ENCODE measurements around the gene KRTAP5-2. TPM values are rescaled to one million over a fixed set of nuclear protein-coding genes. Genes with fewer than 3 reads are reported as not detected.

The KRTAP5-2 gene
- total RNA-seq, 5 donors from 2014 or later (not counting 1 experiment from before 2014, with no cell fraction given) = not detected

- ChIA-PET CTCF (interaction anchor here in 1 of 2 donors (0.7 kb wide), 1 partner anchor 22 kb away, joined by 5 read pairs; no protein-coding TSS in a partner anchor), POLR2A (interaction anchor here in 1 of 2 donors (1.0 kb wide), 1 partner anchor 10 kb away, joined by 3 read pairs; no protein-coding TSS in a partner anchor)
- Histone ChIP-seq H3K27ac (ENCODE audit: low read length) (no peak overlapping the region), H3K4me3 (ENCODE audit: control insufficient read depth in 1 of 2, extremely low read depth in 1 of 2, low read length in 1 of 2) (no peak overlapping the region), H3K9me3 (no peaks in the 10 kb centered on the region), H3K4me1 (ENCODE audit: control insufficient read depth in 1 of 2, extremely low read depth in 1 of 2, insufficient read depth in 2 of 2, low read length in 2 of 2) (peaks cover 12 to 76% of the 10 kb centered on the region in 2 experiments), H3K27me3 (replicated peaks in 1 of 2; ENCODE audit: control insufficient read depth in 2 of 2, extremely low read depth in 1 of 2, insufficient read depth in 2 of 2, low read length in 1 of 2) (peaks cover 0 to 22% of the 10 kb centered on the region in 2 experiments), H3K36me3 (ENCODE audit: control insufficient read depth in 2 of 2, extremely low read depth in 1 of 2, insufficient read depth in 1 of 2, low read length in 1 of 2) (no peaks in the 10 kb centered on the region)
- Mint-ChIP-seq H3K27me3 (peaks cover 0 to 1% of the 10 kb centered on the region in 2 donors), H3K27ac (peak overlapping the region; percentile 31 to 55), H3K4me3 (peak overlapping the region; percentile 14 to 73 (median 57)), H3K36me3 (no peaks in the 10 kb centered on the region), H3K9me3 (no peaks in the 10 kb centered on the region), H3K4me1 (peaks cover 26 to 29% (median 27%) of the 10 kb centered on the region in 3 donors)
- 90% methylated on average over 14 of the region's 14 CpGs for WGBS (ENCODE audit: insufficient coverage)
- no peak for ATAC-seq (replicated peaks in 1 of 4)
- DNase-seq = no peak
Observed at GRCh38 chr11:1569251-1569780, 28.8 kb downstream of the KRTAP5-2 start.

GRCh38 chr11:1568441-1568911 is 29.6 kb downstream of the KRTAP5-2 start:
- peak overlapping the region in 1 of 3 donors; percentile 42 for H3K4me3 Mint-ChIP-seq
- ChIA-PET CTCF (interaction anchor here (0.5 to 0.9 kb wide), 2 partner anchors 22 to 72 kb away, joined by 3 to 4 read pairs; no protein-coding TSS in a partner anchor), POLR2A (interaction anchor here (0.6 to 1.8 kb wide), 3 partner anchors 8 to 15 kb away, joined by 3 to 5 read pairs (median 4); no protein-coding TSS in a partner anchor)
- Histone ChIP-seq H3K4me3 (ENCODE audit: control insufficient read depth in 1 of 2, extremely low read depth in 1 of 2, low read length in 1 of 2) (no peak overlapping the region), H3K27me3 (replicated peaks in 1 of 2; ENCODE audit: control insufficient read depth in 2 of 2, extremely low read depth in 1 of 2, insufficient read depth in 2 of 2, low read length in 1 of 2) (peaks cover 0 to 22% of the 10 kb centered on the region in 2 experiments), H3K27ac (ENCODE audit: low read length) (no peak overlapping the region), H3K4me1 (ENCODE audit: control insufficient read depth in 1 of 2, extremely low read depth in 1 of 2, insufficient read depth in 2 of 2, low read length in 2 of 2) (peaks cover 12 to 67% of the 10 kb centered on the region in 2 experiments), H3K36me3 (ENCODE audit: control insufficient read depth in 2 of 2, extremely low read depth in 1 of 2, insufficient read depth in 1 of 2, low read length in 1 of 2) (peaks cover 0 to under 1% of the 10 kb centered on the region in 2 donors), H3K9me3 (no peaks in the 10 kb centered on the region)
- peaks cover 0 to 1% of the 10 kb centered on the region in 2 donors for H3K27me3 Mint-ChIP-seq
- ATAC-seq (replicated peaks in 1 of 4) (no peak), DNase-seq (peak in 33 of 35 experiments; percentile 37 to 86 (median 66))
- H3K36me3 Mint-ChIP-seq = no peaks in the 10 kb centered on the region
- WGBS (ENCODE audit: insufficient coverage) = 46% methylated on average over 12 of the region's 13 CpGs
- no peak overlapping the region for H3K27ac Mint-ChIP-seq
- H3K4me1 Mint-ChIP-seq = peaks cover 19 to 25% (median 21%) of the 10 kb centered on the region in 3 donors
- no peaks in the 10 kb centered on the region for H3K9me3 Mint-ChIP-seq

GRCh38 chr11:1567721-1568100 is 30.4 kb downstream of the KRTAP5-2 start:
- peaks cover 0 to 27% of the 10 kb centered on the region in 2 experiments for H3K27me3 ChIP-seq (replicated peaks in 1 of 2; ENCODE audit: control insufficient read depth in 2 of 2, extremely low read depth in 1 of 2, insufficient read depth in 2 of 2, low read length in 1 of 2)
- WGBS (ENCODE audit: insufficient coverage) = 61% methylated on average over 2 of the region's 7 CpGs
- H3K4me1 Mint-ChIP-seq = peaks cover 16 to 23% (median 19%) of the 10 kb centered on the region in 3 donors
- ChIA-PET CTCF (interaction anchor here in 1 of 2 donors (0.9 kb wide), 1 partner anchor 21 kb away, joined by 4 read pairs; no protein-coding TSS in a partner anchor), POLR2A (interaction anchor here (1.6 to 1.8 kb wide), 2 partner anchors 12 to 14 kb away, joined by 4 to 5 read pairs; no protein-coding TSS in a partner anchor)
- peaks cover 0 to 1% of the 10 kb centered on the region in 2 donors for H3K27me3 Mint-ChIP-seq
- H3K9me3 Mint-ChIP-seq = no peaks in the 10 kb centered on the region
- H3K4me1 ChIP-seq (ENCODE audit: control insufficient read depth in 1 of 2, extremely low read depth in 1 of 2, insufficient read depth in 2 of 2, low read length in 2 of 2) = peaks cover 11 to 61% of the 10 kb centered on the region in 2 experiments
- H3K4me3 Mint-ChIP-seq = no peak overlapping the region
- ATAC-seq (replicated peaks in 1 of 4) = no peak
- peak overlapping the region; percentile 41 for H3K27ac ChIP-seq (ENCODE audit: low read length)
- H3K4me3 ChIP-seq (ENCODE audit: control insufficient read depth in 1 of 2, extremely low read depth in 1 of 2, low read length in 1 of 2) = no peak overlapping the region
- no peaks in the 10 kb centered on the region for H3K36me3 Mint-ChIP-seq
- no peak overlapping the region for H3K27ac Mint-ChIP-seq
- DNase-seq = peak in 1 of 35 experiments; percentile 21
- peaks cover 0 to 5% of the 10 kb centered on the region in 2 donors for H3K36me3 ChIP-seq (ENCODE audit: control insufficient read depth in 2 of 2, extremely low read depth in 1 of 2, insufficient read depth in 1 of 2, low read length in 1 of 2)
- H3K9me3 ChIP-seq = no peaks in the 10 kb centered on the region

- H3K36me3 ChIP-seq (ENCODE audit: control insufficient read depth in 2 of 2, extremely low read depth in 1 of 2, insufficient read depth in 1 of 2, low read length in 1 of 2) = peaks cover 0 to 5% of the 10 kb centered on the region in 2 donors
- peaks cover 0 to 27% of the 10 kb centered on the region in 2 experiments for H3K27me3 ChIP-seq (replicated peaks in 1 of 2; ENCODE audit: control insufficient read depth in 2 of 2, extremely low read depth in 1 of 2, insufficient read depth in 2 of 2, low read length in 1 of 2)
- DNase-seq (no peak), ATAC-seq (replicated peaks in 1 of 4) (no peak)
- Mint-ChIP-seq H3K4me3 (no peak overlapping the region), H3K4me1 (peaks cover 16 to 23% (median 19%) of the 10 kb centered on the region in 3 donors), H3K9me3 (no peaks in the 10 kb centered on the region), H3K36me3 (peaks cover 3% of the 10 kb centered on the region), H3K27me3 (peaks cover 0 to 1% of the 10 kb centered on the region in 2 donors), H3K27ac (no peak overlapping the region)
- no peak overlapping the region for H3K27ac ChIP-seq (ENCODE audit: low read length)
- H3K4me1 ChIP-seq (ENCODE audit: control insufficient read depth in 1 of 2, extremely low read depth in 1 of 2, insufficient read depth in 2 of 2, low read length in 2 of 2) = peaks cover 11 to 58% of the 10 kb centered on the region in 2 experiments
- no peak overlapping the region for H3K4me3 ChIP-seq (ENCODE audit: control insufficient read depth in 1 of 2, extremely low read depth in 1 of 2, low read length in 1 of 2)
- ChIA-PET CTCF (no interaction called here), POLR2A (interaction anchor here (1.6 to 1.8 kb wide), 2 partner anchors 11 to 13 kb away, joined by 4 to 5 read pairs; no protein-coding TSS in a partner anchor)
- H3K9me3 ChIP-seq = no peaks in the 10 kb centered on the region
- WGBS (ENCODE audit: insufficient coverage) = 69% methylated on average over 5 of the region's 13 CpGs
Observed at GRCh38 chr11:1567052-1567720, 30.9 kb downstream of the KRTAP5-2 start.

DNA sequence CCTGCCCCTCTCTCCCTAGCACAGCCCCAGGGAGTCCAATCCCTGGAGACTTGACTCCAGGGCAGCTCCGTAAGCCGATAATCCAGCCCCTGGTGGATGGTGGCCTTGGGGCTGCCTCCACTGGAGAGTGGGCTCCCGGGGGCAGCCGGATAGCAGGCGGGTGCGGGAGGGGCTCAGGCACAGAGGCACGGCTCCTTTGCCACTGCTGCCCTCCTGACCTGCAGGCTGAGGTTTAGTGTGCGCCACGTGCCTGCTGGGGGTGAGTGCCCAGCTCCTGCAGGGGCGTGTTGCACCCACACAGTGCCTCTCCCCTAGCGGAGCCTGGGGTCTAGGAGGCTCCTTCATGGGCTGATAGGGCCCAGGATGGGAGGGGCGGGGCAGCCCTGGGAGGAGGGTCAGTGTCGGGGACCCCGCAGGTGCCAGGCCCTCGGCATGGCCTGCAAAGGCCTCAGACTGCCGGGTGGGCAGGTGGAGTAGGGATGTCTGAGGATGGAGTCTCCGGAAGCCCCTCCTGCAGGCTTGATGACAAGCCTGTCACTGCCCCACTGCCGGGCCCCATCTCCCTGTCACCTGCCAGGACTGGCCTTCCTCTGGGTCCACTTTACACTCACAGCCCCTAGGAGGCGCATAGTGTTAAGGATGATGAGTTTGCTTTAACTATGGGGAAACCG is 31.6 kb downstream of the KRTAP5-2 start:
- WGBS (ENCODE audit: insufficient coverage) = 82% methylated on average over 13 of the region's 20 CpGs
- H3K4me1 Mint-ChIP-seq = peaks cover 16 to 23% (median 19%) of the 10 kb centered on the region in 3 donors
- H3K4me3 ChIP-seq (ENCODE audit: control insufficient read depth in 1 of 2, extremely low read depth in 1 of 2, low read length in 1 of 2) = no peak overlapping the region
- H3K9me3 Mint-ChIP-seq = no peaks in the 10 kb centered on the region
- peaks cover 3% of the 10 kb centered on the region for H3K36me3 Mint-ChIP-seq
- ATAC-seq (replicated peaks in 1 of 4) (no peak), DNase-seq (peak in 2 of 35 experiments; percentile 18 to 34)
- H3K36me3 ChIP-seq (ENCODE audit: control insufficient read depth in 2 of 2, extremely low read depth in 1 of 2, insufficient read depth in 1 of 2, low read length in 1 of 2) = peaks cover 0 to 5% of the 10 kb centered on the region in 2 donors
- H3K27me3 ChIP-seq (replicated peaks in 1 of 2; ENCODE audit: control insufficient read depth in 2 of 2, extremely low read depth in 1 of 2, insufficient read depth in 2 of 2, low read length in 1 of 2) = peaks cover 0 to 31% of the 10 kb centered on the region in 2 experiments
- no peaks in the 10 kb centered on the region for H3K9me3 ChIP-seq
- H3K4me1 ChIP-seq (ENCODE audit: control insufficient read depth in 1 of 2, extremely low read depth in 1 of 2, insufficient read depth in 2 of 2, low read length in 2 of 2) = peaks cover 11 to 58% of the 10 kb centered on the region in 2 experiments
- no peak overlapping the region for H3K27ac Mint-ChIP-seq
- ChIA-PET POLR2A (interaction anchor here in 1 of 2 donors (1.2 to 1.8 kb wide), 2 partner anchors 10 to 11 kb away, joined by 4 to 5 read pairs; no protein-coding TSS in a partner anchor), CTCF (interaction anchor here in 1 of 2 donors (1.6 kb wide), 1 partner anchor 8 kb away, joined by 5 read pairs; no protein-coding TSS in a partner anchor)
- peaks cover 0 to 1% of the 10 kb centered on the region in 2 donors for H3K27me3 Mint-ChIP-seq
- H3K4me3 Mint-ChIP-seq = no peak overlapping the region
- no peak overlapping the region for H3K27ac ChIP-seq (ENCODE audit: low read length)
